ENCODE results near the gene ETFA.

The ETFA gene

GRCh38 chr15:76286271-76286879, 24.9 kb downstream of the ETFA start:
- no peaks in the 10 kb centered on the region for H3K27me3 ChIP-seq
- no peak for TF ChIP-seq CTCF (IDR thresholded peaks at IDR 0.05)
- H3K27ac ChIP-seq, result no peak overlapping the region
- intact Hi-C loops (cut with DNase I; ENCODE audit: low total_unique reads), result no loop called here
- peaks cover 50 to 65% (median 60%) of the 10 kb centered on the region in 3 donors for H3K36me3 ChIP-seq
- no peaks in the 10 kb centered on the region for H3K9me3 ChIP-seq
- DNase-seq, result no peak
- H3K4me3 ChIP-seq, result no peak overlapping the region
- H3K4me1 ChIP-seq, result no peaks in the 10 kb centered on the region

- intact Hi-C loops (cut with DNase I; ENCODE audit: low total_unique reads), result no loop called here
- DNase-seq, result no peak
- Histone ChIP-seq H3K9me3 (no peaks in the 10 kb centered on the region), H3K36me3 (peaks cover 50 to 76% (median 65%) of the 10 kb centered on the region in 3 donors), H3K27ac (no peak overlapping the region), H3K4me1 (no peaks in the 10 kb centered on the region), H3K27me3 (no peaks in the 10 kb centered on the region), H3K4me3 (no peak overlapping the region)
- TF ChIP-seq CTCF (IDR thresholded peaks at IDR 0.05), result no peak
These were observed 25.9 kb downstream of the ETFA start for GRCh38 chr15:76285241-76285825.

- no peak overlapping the region for H3K27ac ChIP-seq
- no peak for DNase-seq
- no peaks in the 10 kb centered on the region for H3K4me1 ChIP-seq
- H3K4me3 ChIP-seq, result no peak overlapping the region
- H3K27me3 ChIP-seq, result no peaks in the 10 kb centered on the region
- intact Hi-C loops (cut with DNase I; ENCODE audit: low total_unique reads), result no loop called here
- peaks cover 51 to 91% (median 91%) of the 10 kb centered on the region in 3 donors for H3K36me3 ChIP-seq
- TF ChIP-seq CTCF (IDR thresholded peaks at IDR 0.05), result no peak
- no peaks in the 10 kb centered on the region for H3K9me3 ChIP-seq
These were observed 28.8 kb downstream of the ETFA start for GRCh38 chr15:76282465-76282864.

- peaks cover 23 to 82% (median 64%) of the 10 kb centered on the region in 3 donors for H3K36me3 ChIP-seq
- H3K9me3 ChIP-seq, result peaks cover 0 to 3% (median 0%) of the 10 kb centered on the region in 3 donors
- H3K27ac ChIP-seq, result no peak overlapping the region
- intact Hi-C loops (cut with DNase I; ENCODE audit: low total_unique reads), result no loop called here
- no peaks in the 10 kb centered on the region for H3K27me3 ChIP-seq
- peaks cover 0 to 4% (median 0%) of the 10 kb centered on the region in 4 donors for H3K4me1 ChIP-seq
- no peak for DNase-seq
- H3K4me3 ChIP-seq, result no peak overlapping the region
- no peak for TF ChIP-seq CTCF (IDR thresholded peaks at IDR 0.05)
These were observed 32.6 kb downstream of the ETFA start for GRCh38 chr15:76278651-76279050.

GRCh38 chr15:76274821-76275220, 36.4 kb downstream of the ETFA start:
- Histone ChIP-seq H3K27me3 (no peaks in the 10 kb centered on the region), H3K4me3 (no peak overlapping the region), H3K27ac (no peak overlapping the region), H3K36me3 (peaks cover 38 to 82% (median 57%) of the 10 kb centered on the region in 3 donors), H3K4me1 (peaks cover 0 to 4% (median 0%) of the 10 kb centered on the region in 4 donors), H3K9me3 (peaks cover 0 to 3% (median 0%) of the 10 kb centered on the region in 3 donors)
- no peak for DNase-seq
- no peak for TF ChIP-seq CTCF (IDR thresholded peaks at IDR 0.05)
- intact Hi-C loops (cut with DNase I; ENCODE audit: low total_unique reads), result no loop called here
